Activated naive CD4-positive, alpha-beta T cell treated with anti-CD3 and anti-CD28 coated beads, Interleukin-2, amount 50 U/mL, for 24 hours (primary cell): Measurements from ENCODE around the gene SKP1.

ENCODE experiments used
- H3K27ac Mint-ChIP-seq: one replicate; pipeline ENCODE4 v1.8.0; 2021; ENCODE audit warnings: mild to moderate bottlenecking, mixed read lengths
- H3K27me3 Mint-ChIP-seq: one replicate; pipeline ENCODE4 v1.8.0; 2021; ENCODE audit warnings: mixed read lengths
- H3K36me3 Mint-ChIP-seq: one replicate; pipeline ENCODE4 v1.8.0; 2021; ENCODE audit warnings: mixed read lengths
- H3K4me1 Mint-ChIP-seq: one replicate; pipeline ENCODE4 v1.8.0; 2021; ENCODE audit warnings: mixed read lengths
- H3K4me3 Mint-ChIP-seq: one replicate; pipeline ENCODE4 v1.8.0; 2021; ENCODE audit warnings: mild to moderate bottlenecking, mixed read lengths
- H3K9me3 Mint-ChIP-seq: one replicate; pipeline ENCODE4 v1.8.0; 2021; ENCODE audit warnings: mixed read lengths

SKP1 gene

DNA sequence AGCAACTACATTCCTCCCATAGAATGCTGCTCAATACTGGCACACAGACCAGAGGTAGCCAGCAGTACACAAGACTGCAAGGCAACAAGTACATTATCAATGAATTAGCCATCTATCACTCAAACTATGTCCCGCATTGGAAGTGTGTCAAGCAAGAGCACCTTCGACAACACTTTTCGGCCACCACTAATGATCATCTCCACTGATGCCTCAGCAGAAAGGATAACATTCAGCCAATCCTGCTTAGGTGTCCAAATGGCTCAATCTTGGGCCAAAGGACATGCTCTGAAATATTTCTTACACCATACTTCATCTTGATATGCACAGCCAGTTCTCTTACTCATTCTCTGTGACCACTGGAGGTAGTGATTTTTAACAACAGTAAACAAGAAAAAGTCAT, 25.0 kb downstream of the SKP1 start:
- Mint-ChIP-seq H3K9me3 (no peaks in the 10 kb centered on the region), H3K4me1 (peaks cover 76% of the 10 kb centered on the region), H3K36me3 (peaks cover 26% of the 10 kb centered on the region), H3K27ac (peak overlapping the region; percentile 70), H3K4me3 (peak overlapping the region; percentile 5), H3K27me3 (no peaks in the 10 kb centered on the region)

DNA sequence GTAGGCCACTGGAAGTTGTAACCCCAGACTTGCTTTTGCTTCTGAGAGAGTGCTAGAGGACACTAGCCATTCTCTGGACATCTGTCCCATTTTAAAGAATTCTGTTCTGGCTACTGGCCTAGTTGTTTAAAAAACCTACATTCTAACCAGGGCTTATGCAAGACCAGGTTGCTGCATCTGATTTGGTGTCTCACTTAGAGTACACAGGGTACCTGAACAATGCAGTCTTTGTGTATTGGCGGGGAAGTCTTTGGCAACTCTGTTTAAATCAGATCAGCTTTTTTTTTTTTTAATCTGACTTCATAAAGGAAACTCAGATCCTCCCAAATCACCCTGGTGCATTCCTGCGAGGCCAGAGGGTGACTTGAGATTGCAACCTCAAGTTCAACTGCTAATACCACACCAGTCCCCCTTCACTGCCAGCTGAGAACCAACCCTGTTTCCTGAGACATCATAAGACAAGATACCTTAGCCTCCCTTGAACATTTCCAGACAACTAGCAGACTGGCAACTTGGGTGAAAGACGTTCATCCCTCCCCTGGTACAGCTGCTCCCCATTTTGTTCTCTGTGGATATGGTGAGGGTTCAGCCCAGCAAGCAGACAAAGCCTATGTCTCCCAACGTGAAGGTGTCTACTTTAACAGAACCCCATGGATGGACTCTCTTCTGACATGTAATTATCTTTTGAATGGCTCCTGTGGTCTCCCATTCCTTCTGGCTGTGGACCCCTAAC, 27.0 kb downstream of the SKP1 start:
- Mint-ChIP-seq H3K27ac (peak overlapping the region; percentile 94), H3K4me1 (peaks cover 69% of the 10 kb centered on the region), H3K4me3 (peak overlapping the region; percentile 31), H3K27me3 (no peaks in the 10 kb centered on the region), H3K9me3 (no peaks in the 10 kb centered on the region), H3K36me3 (peaks cover 22% of the 10 kb centered on the region)

DNA sequence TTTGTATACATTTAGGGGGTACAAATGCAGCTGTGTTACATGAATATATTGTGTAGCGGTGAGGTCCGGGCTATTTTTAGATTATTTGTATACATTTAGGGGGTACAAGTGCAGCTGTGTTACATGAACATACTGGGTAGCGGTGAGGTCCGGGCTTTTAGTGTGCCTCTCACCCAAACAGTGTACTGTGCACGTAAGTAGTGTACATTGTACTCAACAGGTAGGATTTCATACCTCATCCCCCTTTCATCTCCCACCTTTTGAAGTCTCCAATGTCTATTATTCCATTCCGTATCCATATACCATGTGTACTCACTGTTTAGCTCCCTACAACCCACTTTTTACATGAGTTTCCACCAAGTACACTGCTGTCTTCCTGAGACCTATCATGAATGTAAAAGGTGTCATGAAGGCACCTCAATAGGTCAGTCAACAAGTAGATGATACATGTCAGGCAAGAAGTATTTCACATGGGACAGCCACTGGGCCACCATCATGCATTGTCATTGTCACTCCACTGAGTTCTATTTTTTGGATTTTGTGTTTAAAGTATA, 27.7 kb downstream of the SKP1 start:
- Mint-ChIP-seq H3K4me1 (peaks cover 66% of the 10 kb centered on the region), H3K4me3 (no peak overlapping the region), H3K9me3 (no peaks in the 10 kb centered on the region), H3K36me3 (peaks cover 22% of the 10 kb centered on the region), H3K27me3 (no peaks in the 10 kb centered on the region), H3K27ac (peak overlapping the region; percentile 85)

DNA sequence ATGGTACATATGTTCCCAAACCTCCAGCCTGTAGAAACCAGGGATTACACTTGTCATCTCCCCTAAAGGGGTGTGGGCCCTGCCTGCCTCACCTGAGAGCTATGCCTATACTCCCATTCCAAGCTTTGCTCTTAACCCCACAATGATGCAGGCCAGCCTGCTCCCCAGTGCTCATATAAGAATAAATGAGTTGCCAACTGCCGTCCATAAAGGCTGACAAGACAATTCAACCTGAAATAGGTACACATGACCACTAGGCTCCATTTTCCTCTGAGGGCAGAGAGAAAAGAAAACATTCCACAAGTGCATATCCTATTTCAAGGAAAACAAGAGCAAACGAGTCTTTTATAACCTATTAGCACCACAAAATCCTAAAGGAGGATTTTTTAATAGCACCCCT, 28.4 kb downstream of the SKP1 start:
- Mint-ChIP-seq H3K4me3 (no peak overlapping the region), H3K36me3 (peaks cover 18% of the 10 kb centered on the region), H3K27ac (peak overlapping the region; percentile 71), H3K27me3 (no peaks in the 10 kb centered on the region), H3K9me3 (no peaks in the 10 kb centered on the region), H3K4me1 (peaks cover 59% of the 10 kb centered on the region)

DNA sequence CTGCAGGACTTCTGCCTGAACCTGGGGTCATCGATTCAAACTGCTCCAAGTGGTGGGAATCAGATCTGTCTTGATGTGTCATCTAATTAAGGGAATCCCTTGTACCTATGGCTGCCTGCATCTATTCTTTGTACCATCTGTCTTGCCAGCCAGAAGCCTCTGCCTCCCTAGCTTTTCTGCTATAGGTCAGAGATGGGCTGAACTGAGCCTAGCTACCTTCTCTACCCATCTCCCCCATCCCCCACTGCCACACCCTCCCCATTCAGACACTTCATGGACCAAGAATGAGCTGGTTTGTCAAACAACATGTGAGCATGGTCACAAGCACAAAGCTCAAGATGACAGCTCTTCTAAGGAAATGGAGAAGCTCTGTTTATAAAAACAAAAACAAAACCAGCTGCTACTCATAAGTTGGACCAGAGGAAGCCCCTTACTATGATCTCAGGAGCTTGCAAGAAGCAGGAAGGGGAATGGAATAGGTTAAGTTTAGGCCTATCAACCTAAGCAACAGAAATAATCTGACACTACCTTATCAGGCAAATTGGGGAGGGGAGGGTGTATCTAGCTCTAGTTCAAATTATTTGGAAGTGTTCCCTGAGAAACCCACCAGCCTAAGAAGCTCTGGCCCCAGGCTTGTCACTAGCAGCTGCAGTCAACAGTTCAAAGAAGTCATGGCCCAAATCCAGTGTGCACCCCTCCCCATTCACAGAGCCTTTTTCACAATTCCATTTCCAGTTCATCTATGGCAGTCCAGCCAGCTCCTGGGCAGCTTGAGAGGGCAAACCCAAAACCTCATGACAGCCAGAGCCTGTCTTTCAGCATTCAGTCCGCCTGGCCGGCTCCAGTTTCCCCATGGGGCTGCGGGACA, 29.9 kb downstream of the SKP1 start:
- Mint-ChIP-seq H3K27ac (peak overlapping the region; percentile 68), H3K27me3 (no peaks in the 10 kb centered on the region)

DNA sequence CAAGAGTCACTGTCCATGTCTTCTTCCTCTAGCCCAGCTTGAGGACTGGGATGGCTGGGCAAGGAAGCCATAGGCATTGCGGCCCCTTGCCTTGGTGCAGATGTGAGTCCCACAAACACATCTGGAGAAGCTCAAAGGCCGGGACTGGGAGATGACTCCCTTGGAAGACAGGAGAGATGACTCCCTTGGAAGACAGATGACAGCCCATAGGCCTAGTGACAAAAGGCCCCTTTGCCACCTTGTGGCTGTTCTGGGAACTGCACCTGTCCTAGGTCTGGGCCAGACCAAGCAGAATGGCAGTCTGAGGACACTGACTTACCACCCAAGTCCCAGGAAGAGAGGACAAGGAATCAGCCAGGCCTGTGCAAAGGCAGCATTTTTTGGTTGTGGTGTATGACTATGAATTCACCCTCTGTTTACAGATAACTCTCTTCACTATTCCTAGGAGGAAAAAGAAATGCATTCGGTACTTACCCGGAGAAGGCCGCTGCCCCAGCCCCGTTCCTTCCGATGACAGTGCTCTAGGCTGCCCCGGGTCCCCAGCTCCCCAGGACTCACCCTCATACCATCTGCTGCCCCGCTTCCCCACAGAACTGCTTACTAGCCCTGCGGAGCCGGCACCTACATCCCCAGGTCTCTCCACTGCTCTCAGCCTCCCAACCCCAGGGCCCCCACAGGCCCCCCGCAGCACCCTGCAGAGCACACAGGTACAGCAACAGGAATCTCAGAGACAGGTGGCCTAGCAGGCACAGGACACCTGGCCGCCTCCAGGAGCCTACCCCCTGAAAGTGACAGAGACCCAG, 30.8 kb downstream of the SKP1 start:
- Mint-ChIP-seq H3K36me3 (peaks cover 12% of the 10 kb centered on the region), H3K27me3 (no peaks in the 10 kb centered on the region), H3K9me3 (no peaks in the 10 kb centered on the region), H3K4me3 (no peak overlapping the region), H3K4me1 (peaks cover 51% of the 10 kb centered on the region), H3K27ac (peak overlapping the region; percentile 79)

More for the DNA sequence above, 29.9 kb downstream of the SKP1 start:
- Mint-ChIP-seq H3K4me3 (no peak overlapping the region), H3K36me3 (peaks cover 10% of the 10 kb centered on the region), H3K4me1 (peaks cover 51% of the 10 kb centered on the region), H3K9me3 (no peaks in the 10 kb centered on the region)

DNA sequence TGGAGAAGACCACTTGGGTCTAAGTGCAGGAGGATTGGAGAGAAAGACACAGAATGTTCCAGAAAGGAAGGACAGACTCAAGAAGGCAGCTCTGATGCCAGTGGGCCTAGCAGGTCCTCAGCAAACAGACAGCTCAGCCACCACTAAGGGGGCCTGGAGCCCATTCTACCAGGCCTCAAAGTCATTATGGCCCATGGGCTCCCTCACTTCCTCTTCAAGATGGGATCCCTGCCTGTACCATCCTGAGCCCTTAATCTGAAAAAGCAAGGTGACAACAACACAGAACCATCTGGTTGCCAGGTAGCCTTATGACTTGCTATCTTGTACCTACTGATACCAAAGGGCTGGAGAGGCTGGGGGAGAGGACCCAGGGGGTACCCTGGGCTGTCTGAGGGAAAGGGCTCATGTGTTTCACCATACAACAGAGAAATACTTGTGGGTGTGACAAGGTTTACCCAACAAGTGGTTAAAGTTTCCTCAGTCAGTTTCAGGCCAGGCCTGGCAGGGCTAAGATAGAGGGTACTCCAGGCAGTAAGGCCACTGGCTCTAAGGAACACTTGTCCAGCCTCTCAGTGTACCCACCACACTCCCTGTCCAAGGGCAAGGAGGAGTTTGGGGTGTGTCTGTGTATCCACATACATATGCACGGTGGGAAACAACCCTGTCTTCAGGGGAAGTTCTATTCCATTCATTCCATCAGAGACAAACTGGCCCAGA, 31.6 kb downstream of the SKP1 start:
- H3K9me3 Mint-ChIP-seq, result no peaks in the 10 kb centered on the region
- H3K27me3 Mint-ChIP-seq, result no peaks in the 10 kb centered on the region
- H3K27ac Mint-ChIP-seq, result peak overlapping the region; percentile 93
- H3K36me3 Mint-ChIP-seq, result peaks cover 12% of the 10 kb centered on the region
- H3K4me1 Mint-ChIP-seq, result peaks cover 51% of the 10 kb centered on the region
- H3K4me3 Mint-ChIP-seq, result no peak overlapping the region

DNA sequence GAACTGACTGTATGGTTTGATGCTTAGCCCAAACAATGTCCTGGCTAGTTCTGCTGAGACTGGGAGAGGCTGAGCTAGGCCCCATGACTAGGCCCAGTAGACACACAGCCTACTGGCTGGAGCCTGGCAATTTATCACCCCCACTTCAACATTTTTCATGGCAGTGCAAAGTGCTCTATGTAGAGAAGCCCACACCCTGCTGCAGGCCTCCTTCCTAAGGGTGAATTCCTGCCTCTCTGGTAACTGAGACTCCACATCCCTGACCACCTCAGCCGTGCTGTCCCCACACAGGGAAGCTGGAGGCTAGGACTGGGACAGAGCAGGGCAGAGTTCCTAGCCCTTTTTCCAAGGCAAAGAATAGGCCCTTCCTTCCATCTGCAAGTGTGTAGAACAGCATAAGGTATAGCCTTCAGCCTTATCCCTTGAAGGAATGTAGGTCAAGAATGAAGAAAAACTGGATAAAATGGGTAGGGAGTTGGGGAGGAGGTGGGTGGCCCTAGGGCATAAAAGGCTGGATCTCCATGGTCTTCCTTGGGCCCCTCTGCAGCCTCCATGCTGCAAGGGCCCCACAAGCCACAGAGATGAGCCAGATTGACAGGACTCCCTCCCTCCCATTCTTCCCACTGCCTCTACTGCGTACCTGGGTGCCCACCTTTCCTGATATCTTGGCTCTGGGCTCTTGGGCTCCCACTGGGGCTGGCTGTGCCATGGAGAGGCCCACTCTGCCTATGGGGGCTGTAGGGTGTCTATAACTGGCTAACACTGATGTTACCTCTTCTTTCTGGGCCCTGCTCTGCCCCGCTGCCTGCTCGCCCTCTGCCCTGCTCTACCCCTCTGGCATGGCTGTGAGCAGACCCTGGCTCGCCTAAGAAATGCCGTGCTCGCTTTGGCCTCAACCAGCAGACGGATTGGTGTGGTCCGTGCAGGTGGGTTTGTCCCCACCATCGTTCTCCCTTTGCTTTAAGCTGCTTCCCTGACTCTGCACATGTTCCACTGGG, 32.5 kb downstream of the SKP1 start:
- H3K27me3 Mint-ChIP-seq, result no peaks in the 10 kb centered on the region
- no peak overlapping the region for H3K4me3 Mint-ChIP-seq
- H3K4me1 Mint-ChIP-seq, result peaks cover 55% of the 10 kb centered on the region
- H3K36me3 Mint-ChIP-seq, result peaks cover 15% of the 10 kb centered on the region
- H3K9me3 Mint-ChIP-seq, result no peaks in the 10 kb centered on the region
- peak overlapping the region; percentile 93 for H3K27ac Mint-ChIP-seq

DNA sequence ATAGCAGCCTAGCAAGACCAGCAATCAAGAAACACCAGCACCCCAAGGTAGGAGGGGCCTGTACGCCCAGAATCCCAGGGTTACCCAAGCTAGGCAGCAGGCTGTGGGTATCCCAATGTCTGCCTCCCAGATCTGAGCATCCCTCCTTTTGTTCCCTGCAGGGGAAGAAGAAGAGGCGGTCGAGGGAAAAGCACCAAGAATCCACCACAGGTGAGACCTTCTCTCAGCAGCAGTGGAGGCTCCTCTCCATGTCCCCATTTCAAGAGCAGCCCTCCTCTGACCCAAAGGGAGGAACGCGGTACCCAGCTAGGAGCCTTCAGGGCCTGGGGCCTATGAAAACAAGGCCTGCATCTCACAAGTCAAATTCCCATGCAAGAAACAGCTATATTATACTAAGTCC, 33.3 kb downstream of the SKP1 start:
- H3K36me3 Mint-ChIP-seq, result peaks cover 13% of the 10 kb centered on the region
- H3K27ac Mint-ChIP-seq, result no peak overlapping the region
- H3K27me3 Mint-ChIP-seq, result no peaks in the 10 kb centered on the region
- peaks cover 57% of the 10 kb centered on the region for H3K4me1 Mint-ChIP-seq
- no peak overlapping the region for H3K4me3 Mint-ChIP-seq
- no peaks in the 10 kb centered on the region for H3K9me3 Mint-ChIP-seq

DNA sequence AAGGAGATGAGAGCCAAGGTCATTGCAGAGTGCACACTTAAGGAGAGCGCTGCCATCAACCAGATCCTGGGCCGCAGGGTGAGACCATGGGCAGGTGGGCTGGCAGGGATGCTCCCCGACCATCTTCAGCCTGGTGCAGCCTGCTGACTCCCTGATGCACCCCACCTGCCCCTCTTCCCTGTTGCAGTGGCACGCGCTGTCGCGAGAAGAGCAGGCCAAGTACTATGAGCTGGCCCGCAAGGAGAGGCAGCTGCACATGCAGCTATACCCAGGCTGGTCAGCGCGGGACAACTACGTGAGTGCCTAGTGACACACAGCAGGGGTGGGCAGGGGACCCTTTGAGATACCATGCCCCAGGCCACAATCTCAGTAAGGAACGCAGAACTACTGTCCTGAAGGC, 33.9 kb downstream of the SKP1 start:
- Mint-ChIP-seq H3K36me3 (peaks cover 13% of the 10 kb centered on the region), H3K4me3 (no peak overlapping the region), H3K9me3 (no peaks in the 10 kb centered on the region), H3K27me3 (no peaks in the 10 kb centered on the region), H3K4me1 (peaks cover 59% of the 10 kb centered on the region), H3K27ac (no peak overlapping the region)

DNA sequence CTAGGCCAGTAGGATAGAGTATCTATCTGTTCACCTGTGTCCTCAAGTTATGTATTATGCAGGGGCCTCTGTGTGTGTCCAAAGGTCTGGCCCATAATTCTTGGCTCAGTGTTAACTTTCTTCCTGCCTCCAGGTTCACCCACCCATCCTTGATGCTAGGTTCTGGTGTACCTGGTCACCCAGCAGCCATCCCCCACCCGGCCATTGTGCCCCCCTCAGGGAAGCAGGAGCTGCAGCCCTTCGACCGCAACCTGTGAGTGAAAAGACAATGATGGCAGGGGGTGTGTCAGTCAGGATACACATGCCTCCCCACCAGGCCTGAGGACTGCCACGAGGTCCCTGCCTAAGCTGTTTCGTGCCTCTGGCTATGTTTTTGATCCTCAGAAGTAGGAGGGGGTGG, 34.7 kb downstream of the SKP1 start:
- Mint-ChIP-seq H3K4me1 (peaks cover 64% of the 10 kb centered on the region), H3K27me3 (no peaks in the 10 kb centered on the region), H3K36me3 (peaks cover 12% of the 10 kb centered on the region), H3K4me3 (no peak overlapping the region), H3K9me3 (no peaks in the 10 kb centered on the region), H3K27ac (peak overlapping the region; percentile 3)

DNA sequence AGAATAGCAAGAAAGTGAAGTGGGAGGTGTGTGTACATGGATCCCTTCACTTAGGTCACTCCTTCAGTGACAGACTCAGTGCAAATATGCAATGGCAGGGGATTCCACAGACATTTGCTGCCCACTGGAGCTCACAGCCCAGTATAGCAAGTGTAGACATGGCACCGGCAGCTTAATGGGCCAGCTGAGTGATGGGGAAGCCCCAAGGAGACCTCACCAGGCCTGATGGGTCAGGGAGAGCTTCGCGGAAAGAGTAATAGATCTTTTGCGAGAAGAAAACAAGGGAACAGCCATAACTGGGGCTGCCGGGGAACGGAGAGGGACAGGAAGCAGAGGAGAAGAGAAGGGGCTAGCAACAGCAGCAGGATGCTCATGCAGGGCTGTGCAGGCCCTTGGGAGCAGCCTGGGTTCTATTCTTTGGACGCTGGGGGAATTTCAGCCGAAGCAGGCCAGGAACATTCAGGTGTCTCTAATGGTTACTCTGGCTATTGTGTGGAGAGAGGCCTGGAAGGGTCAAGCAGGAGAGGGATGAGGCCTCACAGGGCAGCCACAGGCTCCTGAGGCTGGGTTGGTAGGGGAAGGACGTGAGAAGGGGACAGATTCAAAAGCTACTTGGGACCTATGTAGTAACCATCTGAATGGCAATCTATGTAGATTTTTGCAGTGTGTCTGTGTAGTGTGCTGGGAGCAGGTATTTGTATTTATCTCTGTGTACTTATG, 35.3 kb downstream of the SKP1 start:
- Mint-ChIP-seq H3K36me3 (peaks cover 12% of the 10 kb centered on the region), H3K4me3 (no peak overlapping the region), H3K9me3 (no peaks in the 10 kb centered on the region), H3K4me1 (peaks cover 70% of the 10 kb centered on the region), H3K27ac (peak overlapping the region; percentile 56), H3K27me3 (no peaks in the 10 kb centered on the region)

DNA sequence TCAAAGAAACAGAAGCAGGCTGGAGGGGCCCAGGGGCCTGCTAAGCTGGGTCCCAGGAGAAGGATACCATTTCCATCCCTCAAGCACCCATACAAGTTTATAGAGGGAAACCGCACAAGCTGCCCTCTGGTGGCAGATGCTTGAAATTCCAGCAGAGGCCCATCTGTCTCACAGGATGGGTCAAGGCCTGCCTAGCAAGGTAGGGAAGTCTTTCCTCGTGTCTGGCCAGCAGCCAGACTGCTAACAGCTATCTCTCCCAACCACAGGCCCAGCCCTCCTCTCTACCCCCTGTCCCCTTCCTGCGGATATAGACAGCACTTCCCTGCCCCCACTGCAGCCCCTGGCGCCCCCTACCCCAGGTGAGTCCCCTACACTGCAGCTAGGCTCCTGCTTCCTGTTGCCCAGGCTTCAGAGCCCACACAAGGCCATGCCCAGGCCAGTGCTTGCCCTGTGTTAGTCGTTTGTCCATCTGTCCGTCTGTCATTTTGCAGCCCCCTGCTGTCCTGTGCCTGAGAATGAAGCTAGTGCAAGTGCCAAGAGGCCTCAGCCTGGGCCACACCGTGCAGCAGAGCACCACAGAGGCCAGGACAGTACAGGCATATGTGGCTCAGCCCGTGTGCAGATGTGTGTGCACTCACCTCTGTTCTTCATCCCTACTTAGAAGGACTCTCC, 36.1 kb downstream of the SKP1 start:
- Mint-ChIP-seq H3K4me1 (peaks cover 73% of the 10 kb centered on the region), H3K4me3 (no peak overlapping the region), H3K27me3 (no peaks in the 10 kb centered on the region), H3K9me3 (no peaks in the 10 kb centered on the region), H3K36me3 (peaks cover 13% of the 10 kb centered on the region), H3K27ac (peak overlapping the region; percentile 23)
